GM13977 (cell line): ENCODE data around the gene S1PR1.
A peak's percentile ranks its signal among the peaks of the same experiment; 100 is the strongest.

Experiments
- DNase-seq: peaks from one replicate; pipeline ENCODE4 v3.0.0; 2012; ENCODE audit warnings: low spot score
- in situ Hi-C: fragments of 300-500 bp; cut with MboI; formaldehyde crosslinking; loops from one replicate; pipeline ENCODE4 v1.12.0; 2022; ENCODE audit warnings: low sequenced_read_pairs, low pct_unique_long_range_greater_than_20kb, mixed read lengths, inconsistent platforms; ENCODE audit not compliant: unreplicated experiment
- TF ChIP-seq, protein P1 (sequence below): IDR thresholded peaks from 2 replicates; pipeline ENCODE4 v1.5.1; 2012; ENCODE audit warnings: mild to moderate bottlenecking, control low read depth; ENCODE audit not compliant: insufficient read depth; ENCODE audit errors: extremely low read depth, missing control alignments

The S1PR1 gene

DNA sequence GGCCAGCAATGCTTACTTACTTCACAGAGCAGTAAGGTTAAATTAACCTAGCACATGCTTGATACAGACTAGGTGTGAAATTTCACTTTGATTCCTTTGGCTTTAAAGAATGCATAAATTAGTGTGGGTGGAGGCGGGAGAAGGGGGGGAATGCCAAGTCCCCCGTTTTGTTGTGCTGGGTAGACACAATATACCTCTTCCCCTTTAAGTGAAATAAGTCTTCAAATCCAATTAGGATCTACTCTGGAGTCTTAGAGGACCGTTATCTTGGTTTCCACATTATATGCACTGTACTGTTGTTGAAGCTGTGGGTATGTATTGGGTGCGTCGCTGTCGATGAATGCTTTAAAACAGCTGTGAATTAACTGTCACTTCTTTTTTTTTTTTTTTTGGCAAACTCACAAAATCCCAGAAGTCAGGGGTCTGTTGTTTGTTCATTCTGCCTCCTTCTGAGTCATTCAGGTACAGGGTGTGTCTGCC lies 1.6 kb upstream of the S1PR1 start:
- DNase-seq, result no peak
- in situ Hi-C loops, result no loop called here
- TF ChIP-seq, protein P1, sequence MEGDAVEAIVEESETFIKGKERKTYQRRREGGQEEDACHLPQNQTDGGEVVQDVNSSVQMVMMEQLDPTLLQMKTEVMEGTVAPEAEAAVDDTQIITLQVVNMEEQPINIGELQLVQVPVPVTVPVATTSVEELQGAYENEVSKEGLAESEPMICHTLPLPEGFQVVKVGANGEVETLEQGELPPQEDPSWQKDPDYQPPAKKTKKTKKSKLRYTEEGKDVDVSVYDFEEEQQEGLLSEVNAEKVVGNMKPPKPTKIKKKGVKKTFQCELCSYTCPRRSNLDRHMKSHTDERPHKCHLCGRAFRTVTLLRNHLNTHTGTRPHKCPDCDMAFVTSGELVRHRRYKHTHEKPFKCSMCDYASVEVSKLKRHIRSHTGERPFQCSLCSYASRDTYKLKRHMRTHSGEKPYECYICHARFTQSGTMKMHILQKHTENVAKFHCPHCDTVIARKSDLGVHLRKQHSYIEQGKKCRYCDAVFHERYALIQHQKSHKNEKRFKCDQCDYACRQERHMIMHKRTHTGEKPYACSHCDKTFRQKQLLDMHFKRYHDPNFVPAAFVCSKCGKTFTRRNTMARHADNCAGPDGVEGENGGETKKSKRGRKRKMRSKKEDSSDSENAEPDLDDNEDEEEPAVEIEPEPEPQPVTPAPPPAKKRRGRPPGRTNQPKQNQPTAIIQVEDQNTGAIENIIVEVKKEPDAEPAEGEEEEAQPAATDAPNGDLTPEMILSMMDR, result no peak

DNA sequence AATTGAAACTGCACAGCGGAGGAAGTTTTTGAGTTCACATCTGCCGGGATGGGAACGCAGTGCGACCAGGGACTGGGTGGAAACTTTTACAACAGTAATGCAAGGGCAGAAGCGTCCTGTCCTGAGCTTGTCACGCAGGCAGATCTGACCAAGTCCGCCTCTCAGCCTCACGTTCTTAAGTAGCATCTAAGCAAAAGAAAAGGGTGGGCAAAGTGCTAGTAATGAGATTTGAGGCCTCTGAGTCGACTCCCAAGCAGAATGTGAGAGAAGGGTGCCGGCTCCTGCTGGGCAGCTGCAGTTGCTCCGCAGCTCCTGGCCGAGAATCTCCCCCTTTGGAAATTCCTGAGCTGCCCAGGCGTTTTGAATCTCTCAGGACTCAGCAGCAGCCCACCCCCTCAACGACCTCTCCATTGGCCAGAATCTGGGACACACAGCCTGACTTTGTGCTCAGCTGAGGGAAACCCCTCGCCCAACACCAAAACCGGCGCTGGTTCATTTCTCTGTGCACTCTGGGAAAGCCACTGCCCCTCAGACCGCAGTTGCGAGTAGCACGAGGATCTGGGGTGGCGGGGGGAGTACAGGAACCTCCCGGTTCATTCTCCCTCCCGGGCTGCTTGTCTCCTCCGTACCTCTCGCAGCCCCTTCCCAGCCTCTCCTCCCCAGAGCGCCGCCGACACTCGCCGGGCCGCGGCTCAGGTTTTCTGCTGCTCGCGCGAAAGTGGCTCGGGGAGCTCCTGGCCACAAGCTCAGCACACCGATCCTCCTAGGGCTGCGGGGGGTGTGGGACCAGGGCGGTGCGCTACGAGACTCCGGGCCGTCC lies 913 bp upstream of the S1PR1 start:
- peak; percentile 54 for DNase-seq
- TF ChIP-seq, protein P1, result no peak
- in situ Hi-C loops, result no loop called here

DNA sequence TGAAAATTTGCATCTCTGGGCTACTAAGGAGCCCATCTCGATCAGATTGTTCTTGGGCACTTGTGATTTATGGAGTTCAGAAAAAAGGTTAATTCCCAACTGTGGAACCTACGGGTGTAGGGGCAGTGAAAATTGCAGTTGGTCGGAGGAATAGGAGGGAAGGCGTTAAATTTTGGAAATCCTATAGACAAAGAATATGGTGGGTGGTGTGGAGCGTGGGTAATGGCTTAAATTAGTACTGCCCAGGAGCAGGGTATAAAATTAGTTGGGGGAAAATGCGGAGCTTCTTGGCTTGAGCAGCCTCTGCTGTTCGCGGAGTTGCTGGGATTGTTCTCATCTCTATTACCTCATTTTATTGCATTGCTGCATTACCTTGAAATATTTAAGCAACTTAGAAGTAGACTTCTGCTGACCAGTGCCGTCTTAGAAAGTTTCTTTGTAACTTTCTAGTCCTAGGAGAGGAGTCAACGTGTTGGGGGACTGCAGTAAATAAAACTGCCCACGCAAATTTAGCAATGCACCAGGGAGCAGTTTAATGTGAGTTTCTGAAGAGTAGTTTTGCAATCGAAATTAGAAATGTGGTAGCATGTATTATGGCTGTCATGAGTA lies 514 bp downstream of the S1PR1 start:
- in situ Hi-C loops, result no loop called here
- TF ChIP-seq, protein P1, result no peak
- peak; percentile 28 for DNase-seq

DNA sequence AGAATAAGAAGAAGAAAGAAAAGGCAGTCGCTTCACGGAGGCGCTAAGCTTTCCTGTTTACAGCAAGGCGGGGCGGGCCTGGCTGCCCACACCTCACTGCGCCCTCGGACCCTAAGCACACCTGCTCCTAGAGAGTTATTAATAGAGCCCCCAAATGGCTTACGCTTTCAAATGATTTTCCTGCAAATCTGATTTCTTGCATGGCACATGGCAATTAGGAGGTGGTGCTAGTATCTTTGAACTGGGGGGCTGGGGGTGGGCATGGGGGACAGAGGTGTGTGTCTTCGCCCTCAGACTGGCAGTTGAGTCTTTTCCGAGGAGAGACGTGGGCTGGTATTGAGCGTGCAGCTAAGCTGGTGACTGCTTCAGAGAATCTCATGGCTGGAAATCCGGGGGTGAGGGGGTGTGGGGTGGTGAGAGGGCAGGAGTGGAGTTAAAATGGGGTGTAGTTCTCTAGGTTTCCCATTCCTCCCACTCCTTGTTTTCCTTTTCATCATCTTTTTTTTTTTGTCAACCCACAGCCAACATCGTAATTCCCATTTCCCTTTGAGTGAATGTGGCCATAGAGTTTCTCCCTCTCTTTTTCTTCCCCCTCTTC lies 1.3 kb downstream of the S1PR1 start:
- in situ Hi-C loops, result no loop called here
- peak; percentile 28 for DNase-seq
- TF ChIP-seq, protein P1, result no peak

DNA sequence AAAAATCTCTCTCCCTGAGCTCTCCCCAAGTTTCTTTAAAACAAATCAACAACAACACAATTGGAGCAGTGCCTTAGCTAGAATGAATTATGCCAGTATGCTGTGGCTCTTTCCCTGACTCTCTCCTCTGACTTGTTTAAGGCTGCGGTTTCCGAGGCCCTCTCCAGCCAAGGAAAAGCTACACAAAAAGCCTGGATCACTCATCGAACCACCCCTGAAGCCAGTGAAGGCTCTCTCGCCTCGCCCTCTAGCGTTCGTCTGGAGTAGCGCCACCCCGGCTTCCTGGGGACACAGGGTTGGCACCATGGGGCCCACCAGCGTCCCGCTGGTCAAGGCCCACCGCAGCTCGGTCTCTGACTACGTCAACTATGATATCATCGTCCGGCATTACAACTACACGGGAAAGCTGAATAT lies 1.9 kb downstream of the S1PR1 start:
- in situ Hi-C loops, result no loop called here
- TF ChIP-seq, protein P1, result peak; percentile 93
- peak; percentile 59 for DNase-seq

DNA sequence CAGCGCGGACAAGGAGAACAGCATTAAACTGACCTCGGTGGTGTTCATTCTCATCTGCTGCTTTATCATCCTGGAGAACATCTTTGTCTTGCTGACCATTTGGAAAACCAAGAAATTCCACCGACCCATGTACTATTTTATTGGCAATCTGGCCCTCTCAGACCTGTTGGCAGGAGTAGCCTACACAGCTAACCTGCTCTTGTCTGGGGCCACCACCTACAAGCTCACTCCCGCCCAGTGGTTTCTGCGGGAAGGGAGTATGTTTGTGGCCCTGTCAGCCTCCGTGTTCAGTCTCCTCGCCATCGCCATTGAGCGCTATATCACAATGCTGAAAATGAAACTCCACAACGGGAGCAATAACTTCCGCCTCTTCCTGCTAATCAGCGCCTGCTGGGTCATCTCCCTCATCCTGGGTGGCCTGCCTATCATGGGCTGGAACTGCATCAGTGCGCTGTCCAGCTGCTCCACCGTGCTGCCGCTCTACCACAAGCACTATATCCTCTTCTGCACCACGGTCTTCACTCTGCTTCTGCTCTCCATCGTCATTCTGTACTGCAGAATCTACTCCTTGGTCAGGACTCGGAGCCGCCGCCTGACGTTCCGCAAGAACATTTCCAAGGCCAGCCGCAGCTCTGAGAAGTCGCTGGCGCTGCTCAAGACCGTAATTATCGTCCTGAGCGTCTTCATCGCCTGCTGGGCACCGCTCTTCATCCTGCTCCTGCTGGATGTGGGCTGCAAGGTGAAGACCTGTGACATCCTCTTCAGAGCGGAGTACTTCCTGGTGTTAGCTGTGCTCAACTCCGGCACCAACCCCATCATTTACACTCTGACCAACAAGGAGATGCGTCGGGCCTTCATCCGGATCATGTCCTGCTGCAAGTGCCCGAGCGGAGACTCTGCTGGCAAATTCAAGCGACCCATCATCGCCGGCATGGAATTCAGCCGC lies 2.5 kb downstream of the S1PR1 start:
- TF ChIP-seq, protein P1, result no peak
- no peak for DNase-seq
- in situ Hi-C loops, result no loop called here
